Measurements from ENCODE around the gene EIF4A3.

EIF4A3 gene

DNA sequence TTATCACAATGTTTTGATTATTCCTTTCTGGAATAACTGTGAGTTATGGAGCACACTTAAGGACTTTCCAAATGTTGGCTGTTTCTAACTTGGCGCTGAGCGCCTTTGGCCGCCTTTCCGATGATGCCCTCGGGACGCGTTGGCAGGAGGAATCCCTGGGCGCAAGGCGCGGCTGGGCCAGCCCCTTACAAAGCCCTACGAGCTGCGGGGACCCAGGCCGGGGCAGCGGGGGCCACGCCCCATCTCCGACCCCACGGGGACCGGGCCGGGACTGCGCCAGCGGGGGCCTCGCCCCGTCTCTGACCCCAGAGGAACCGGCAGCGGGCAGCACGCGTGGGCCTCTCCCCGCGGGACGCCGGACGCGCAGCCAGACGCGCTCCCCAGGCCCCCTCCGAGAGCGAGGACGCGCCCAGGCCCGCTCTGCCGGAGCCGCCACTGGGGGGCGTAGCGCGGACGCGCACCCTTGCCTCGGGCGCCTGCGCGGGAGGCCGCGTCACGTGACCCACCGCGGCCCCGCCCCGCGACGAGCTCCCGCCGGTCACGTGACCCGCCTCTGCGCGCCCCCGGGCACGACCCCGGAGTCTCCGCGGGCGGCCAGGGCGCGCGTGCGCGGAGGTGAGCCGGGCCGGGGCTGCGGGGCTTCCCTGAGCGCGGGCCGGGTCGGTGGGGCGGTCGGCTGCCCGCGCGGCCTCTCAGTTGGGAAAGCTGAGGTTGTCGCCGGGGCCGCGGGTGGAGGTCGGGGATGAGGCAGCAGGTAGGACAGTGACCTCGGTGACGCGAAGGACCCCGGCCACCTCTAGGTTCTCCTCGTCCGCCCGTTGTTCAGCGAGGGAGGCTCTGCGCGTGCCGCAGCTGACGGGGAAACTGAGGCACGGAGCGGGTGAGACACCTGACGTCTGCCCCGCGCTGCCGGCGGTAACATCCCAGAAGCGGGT is 45.6 kb downstream of the EIF4A3 start, which contains the start of gene GAA:
GAA (plus strand) TSS at position 571 of the 935 bp plus-strand sequence. CDS start 3,006 bp downstream, outside the sequence.
- TF ChIP-seq, protein P1, sequence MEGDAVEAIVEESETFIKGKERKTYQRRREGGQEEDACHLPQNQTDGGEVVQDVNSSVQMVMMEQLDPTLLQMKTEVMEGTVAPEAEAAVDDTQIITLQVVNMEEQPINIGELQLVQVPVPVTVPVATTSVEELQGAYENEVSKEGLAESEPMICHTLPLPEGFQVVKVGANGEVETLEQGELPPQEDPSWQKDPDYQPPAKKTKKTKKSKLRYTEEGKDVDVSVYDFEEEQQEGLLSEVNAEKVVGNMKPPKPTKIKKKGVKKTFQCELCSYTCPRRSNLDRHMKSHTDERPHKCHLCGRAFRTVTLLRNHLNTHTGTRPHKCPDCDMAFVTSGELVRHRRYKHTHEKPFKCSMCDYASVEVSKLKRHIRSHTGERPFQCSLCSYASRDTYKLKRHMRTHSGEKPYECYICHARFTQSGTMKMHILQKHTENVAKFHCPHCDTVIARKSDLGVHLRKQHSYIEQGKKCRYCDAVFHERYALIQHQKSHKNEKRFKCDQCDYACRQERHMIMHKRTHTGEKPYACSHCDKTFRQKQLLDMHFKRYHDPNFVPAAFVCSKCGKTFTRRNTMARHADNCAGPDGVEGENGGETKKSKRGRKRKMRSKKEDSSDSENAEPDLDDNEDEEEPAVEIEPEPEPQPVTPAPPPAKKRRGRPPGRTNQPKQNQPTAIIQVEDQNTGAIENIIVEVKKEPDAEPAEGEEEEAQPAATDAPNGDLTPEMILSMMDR (IDR thresholded peaks at IDR 0.05; ENCODE audit: insufficient read depth, low read length, missing control alignments): peak; percentile 80
- peak within 1 kb of the TSS; percentile 98 for H3K4me3 ChIP-seq (ENCODE audit: low read depth, low read length)
- DNase-seq (ENCODE audit: low read depth, low spot score): no peak
- POLR2A ChIA-PET: interaction anchor here (0.6 to 1.8 kb wide), 5 partner anchors 9 to 44 kb away, joined by 3 to 10 read pairs (median 3); no protein-coding TSS in a partner anchor
- CTCF ChIA-PET: interaction anchor here (0.6 to 4.6 kb wide), 64 partner anchors 9 to 1076 kb away, joined by 3 to 66 read pairs (median 4); partner anchors contain the start of gene TBC1D16

DNA sequence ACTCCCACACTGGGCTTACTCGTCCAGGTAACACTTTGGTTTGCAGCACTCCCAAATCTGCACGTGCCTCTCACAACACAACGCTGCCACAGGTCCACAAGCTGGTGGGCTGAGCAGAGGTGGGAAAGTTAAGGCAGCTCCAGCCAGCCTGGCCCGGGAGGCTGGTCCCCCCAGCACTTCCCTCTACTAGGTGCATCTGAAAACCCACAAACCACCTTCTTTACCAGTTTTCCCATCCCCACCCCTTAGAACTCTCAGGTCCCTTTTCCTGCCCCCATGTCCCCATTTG is 46.9 kb downstream of the EIF4A3 start:
- POLR2A ChIA-PET: interaction anchor here (0.7 kb wide), 1 partner anchor 164 kb away, joined by 4 read pairs; no protein-coding TSS in a partner anchor
- no peak for DNase-seq (ENCODE audit: low read depth, low spot score)
- no peak overlapping the region for H3K4me3 ChIP-seq (ENCODE audit: low read depth, low read length)
- CTCF ChIA-PET: interaction anchor here (1.0 to 4.6 kb wide), 5 partner anchors 8 to 18 kb away, joined by 3 to 66 read pairs (median 61); no protein-coding TSS in a partner anchor
- TF ChIP-seq, protein P1 (IDR thresholded peaks at IDR 0.05; ENCODE audit: insufficient read depth, low read length, missing control alignments): no peak

GRCh38 chr17:80099291-80100034 is 47.5 kb downstream of the EIF4A3 start:
- H3K4me3 ChIP-seq (ENCODE audit: low read depth, low read length): no peak overlapping the region
- CTCF ChIA-PET: interaction anchor here (2.8 to 4.6 kb wide), 3 partner anchors 12 to 18 kb away, joined by 61 to 66 read pairs (median 62); no protein-coding TSS in a partner anchor
- TF ChIP-seq, protein P1 (IDR thresholded peaks at IDR 0.05; ENCODE audit: insufficient read depth, low read length, missing control alignments): no peak
- no peak for DNase-seq (ENCODE audit: low read depth, low spot score)
- POLR2A ChIA-PET: no interaction called here

DNA sequence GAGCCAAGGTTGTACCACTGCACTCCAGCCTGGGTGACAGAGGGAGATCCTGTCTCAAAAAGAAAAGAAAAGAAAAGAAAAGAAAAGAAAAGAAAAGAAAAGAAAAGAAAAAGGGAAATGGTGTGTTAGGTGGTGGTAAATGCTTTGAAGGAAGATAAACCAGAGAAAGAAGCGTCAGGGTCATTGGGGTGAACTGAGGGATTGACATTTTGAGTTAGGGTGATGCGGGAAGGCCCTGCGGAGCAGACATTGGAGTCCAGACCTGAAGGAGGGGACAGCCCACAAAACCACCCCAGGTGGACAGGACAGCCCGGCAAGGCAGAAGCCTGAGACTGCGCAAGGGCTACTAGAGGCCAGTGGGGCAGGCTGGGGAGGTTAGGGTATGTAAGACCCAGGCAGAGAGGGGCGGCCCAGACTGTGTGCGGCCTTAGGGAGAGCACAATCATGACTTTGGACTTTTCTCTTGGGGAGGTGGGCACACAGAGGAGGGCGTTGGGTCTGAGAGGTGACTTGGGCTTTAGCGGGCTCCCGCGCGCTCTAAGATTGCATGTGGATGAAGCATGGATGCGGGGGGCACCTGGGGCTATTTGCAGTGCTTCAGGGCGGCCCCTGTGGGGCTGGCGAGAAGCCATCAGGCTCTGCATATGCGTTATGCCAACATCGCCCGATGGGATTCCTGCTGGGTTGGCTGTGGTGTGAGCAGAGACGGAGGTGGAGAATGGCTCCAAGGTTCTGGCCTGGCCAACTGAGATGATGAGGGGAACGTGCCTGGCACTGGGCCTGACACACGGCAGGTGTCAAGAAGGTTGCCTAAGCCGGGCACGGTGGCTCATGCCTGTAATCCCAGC is 48.9 kb downstream of the EIF4A3 start:
- DNase-seq (ENCODE audit: low read depth, low spot score): no peak
- no peak overlapping the region for H3K4me3 ChIP-seq (ENCODE audit: low read depth, low read length)
- ChIA-PET CTCF (no interaction called here), POLR2A (no interaction called here)
- TF ChIP-seq, protein P1 (IDR thresholded peaks at IDR 0.05; ENCODE audit: insufficient read depth, low read length, missing control alignments): no peak

DNA sequence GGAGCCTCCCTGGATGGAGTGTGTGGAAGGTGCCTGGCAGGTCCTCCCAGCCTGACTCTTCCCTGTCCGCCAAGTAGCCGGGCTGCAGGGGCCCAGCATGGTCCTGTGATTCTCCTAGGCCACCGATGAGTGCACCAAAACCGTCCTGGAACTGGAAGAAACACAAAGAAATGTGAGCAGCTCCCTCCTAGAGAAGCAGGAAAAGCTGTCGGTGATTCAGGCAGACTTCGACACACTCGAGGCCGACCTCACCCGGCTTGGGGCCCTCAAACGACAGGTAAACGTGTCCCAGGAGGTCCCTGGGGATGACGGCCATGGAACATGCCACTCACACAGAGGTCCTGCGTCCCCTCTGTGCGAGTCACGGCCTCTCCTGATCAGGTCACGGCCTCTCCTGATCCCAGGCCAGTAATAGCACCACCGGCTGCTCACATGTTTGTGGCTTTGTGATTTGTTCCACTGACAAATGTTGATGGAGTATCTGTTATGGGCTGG is 49.8 kb downstream of the EIF4A3 start:
- POLR2A ChIA-PET: no interaction called here
- DNase-seq (ENCODE audit: low read depth, low spot score): no peak
- no peak overlapping the region for H3K4me3 ChIP-seq (ENCODE audit: low read depth, low read length)
- CTCF ChIA-PET: interaction anchor here (1.0 kb wide), 1 partner anchor 15 kb away, joined by 3 read pairs; no protein-coding TSS in a partner anchor
- TF ChIP-seq, protein P1 (IDR thresholded peaks at IDR 0.05; ENCODE audit: insufficient read depth, low read length, missing control alignments): no peak

Measured in AG04449 (cell line).